ENCODE data around the gene TTLL11. TPM values are rescaled to one million over a fixed set of nuclear protein-coding genes. Genes with fewer than 3 reads are reported as not detected.

Gene TTLL11
- total RNA-seq, 1 donor, result 1.0 TPM

GRCh38 chr9:121839726-121840500, 253.2 kb downstream of the TTLL11 start:
- H3K4me3 ChIP-seq (ENCODE audit: low read length), result no peak overlapping the region
- no peaks in the 10 kb centered on the region for H3K27me3 ChIP-seq (ENCODE audit: insufficient read depth, low read length)
- no peaks in the 10 kb centered on the region for H3K4me1 ChIP-seq (ENCODE audit: insufficient read depth, low read length)
- no peaks in the 10 kb centered on the region for H3K9me3 ChIP-seq (ENCODE audit: low read depth, low read length)

GRCh38 chr9:121838746-121839669, 254.1 kb downstream of the TTLL11 start:
- H3K27me3 ChIP-seq (ENCODE audit: insufficient read depth, low read length), result no peaks in the 10 kb centered on the region
- H3K4me3 ChIP-seq (ENCODE audit: low read length), result no peak overlapping the region
- H3K4me1 ChIP-seq (ENCODE audit: insufficient read depth, low read length), result no peaks in the 10 kb centered on the region
- H3K9me3 ChIP-seq (ENCODE audit: low read depth, low read length), result no peaks in the 10 kb centered on the region

GRCh38 chr9:121837113-121837961, 255.8 kb downstream of the TTLL11 start:
- H3K4me1 ChIP-seq (ENCODE audit: insufficient read depth, low read length), result no peaks in the 10 kb centered on the region
- H3K27me3 ChIP-seq (ENCODE audit: insufficient read depth, low read length), result no peaks in the 10 kb centered on the region
- H3K4me3 ChIP-seq (ENCODE audit: low read length), result no peak overlapping the region
- H3K9me3 ChIP-seq (ENCODE audit: low read depth, low read length), result no peaks in the 10 kb centered on the region

- Histone ChIP-seq H3K4me1 (ENCODE audit: insufficient read depth, low read length) (no peaks in the 10 kb centered on the region), H3K27me3 (ENCODE audit: insufficient read depth, low read length) (no peaks in the 10 kb centered on the region), H3K9me3 (ENCODE audit: low read depth, low read length) (no peaks in the 10 kb centered on the region), H3K4me3 (ENCODE audit: low read length) (no peak overlapping the region)
These were observed 256.7 kb downstream of the TTLL11 start for GRCh38 chr9:121836366-121836885.

GRCh38 chr9:121835587-121836365, 257.3 kb downstream of the TTLL11 start:
- H3K4me3 ChIP-seq (ENCODE audit: low read length), result no peak overlapping the region
- H3K9me3 ChIP-seq (ENCODE audit: low read depth, low read length), result no peaks in the 10 kb centered on the region
- no peaks in the 10 kb centered on the region for H3K4me1 ChIP-seq (ENCODE audit: insufficient read depth, low read length)
- no peaks in the 10 kb centered on the region for H3K27me3 ChIP-seq (ENCODE audit: insufficient read depth, low read length)

- H3K4me3 ChIP-seq (ENCODE audit: low read length), result no peak overlapping the region
- no peaks in the 10 kb centered on the region for H3K4me1 ChIP-seq (ENCODE audit: insufficient read depth, low read length)
- H3K27me3 ChIP-seq (ENCODE audit: insufficient read depth, low read length), result no peaks in the 10 kb centered on the region
- H3K9me3 ChIP-seq (ENCODE audit: low read depth, low read length), result no peaks in the 10 kb centered on the region
These were observed 260.0 kb downstream of the TTLL11 start for GRCh38 chr9:121833061-121833460.

- no peaks in the 10 kb centered on the region for H3K27me3 ChIP-seq (ENCODE audit: insufficient read depth, low read length)
- no peak overlapping the region for H3K4me3 ChIP-seq (ENCODE audit: low read length)
- H3K9me3 ChIP-seq (ENCODE audit: low read depth, low read length), result no peaks in the 10 kb centered on the region
- H3K4me1 ChIP-seq (ENCODE audit: insufficient read depth, low read length), result no peaks in the 10 kb centered on the region
These were observed 261.2 kb downstream of the TTLL11 start for GRCh38 chr9:121831869-121832268.

GRCh38 chr9:121830441-121831140, 262.5 kb downstream of the TTLL11 start:
- Histone ChIP-seq H3K4me1 (ENCODE audit: insufficient read depth, low read length) (no peaks in the 10 kb centered on the region), H3K9me3 (ENCODE audit: low read depth, low read length) (no peaks in the 10 kb centered on the region), H3K27me3 (ENCODE audit: insufficient read depth, low read length) (no peaks in the 10 kb centered on the region), H3K4me3 (ENCODE audit: low read length) (no peak overlapping the region)

- H3K27me3 ChIP-seq (ENCODE audit: insufficient read depth, low read length), result no peaks in the 10 kb centered on the region
- H3K9me3 ChIP-seq (ENCODE audit: low read depth, low read length), result no peaks in the 10 kb centered on the region
- H3K4me1 ChIP-seq (ENCODE audit: insufficient read depth, low read length), result no peaks in the 10 kb centered on the region
- no peak overlapping the region for H3K4me3 ChIP-seq (ENCODE audit: low read length)
These were observed 265.7 kb downstream of the TTLL11 start for GRCh38 chr9:121827251-121827967.

- no peaks in the 10 kb centered on the region for H3K9me3 ChIP-seq (ENCODE audit: low read depth, low read length)
- H3K4me1 ChIP-seq (ENCODE audit: insufficient read depth, low read length), result no peaks in the 10 kb centered on the region
- H3K4me3 ChIP-seq (ENCODE audit: low read length), result no peak overlapping the region
- H3K27me3 ChIP-seq (ENCODE audit: insufficient read depth, low read length), result no peaks in the 10 kb centered on the region
These were observed 266.4 kb downstream of the TTLL11 start for GRCh38 chr9:121826711-121827110.

- H3K9me3 ChIP-seq (ENCODE audit: low read depth, low read length), result no peaks in the 10 kb centered on the region
- H3K4me1 ChIP-seq (ENCODE audit: insufficient read depth, low read length), result no peaks in the 10 kb centered on the region
- no peaks in the 10 kb centered on the region for H3K27me3 ChIP-seq (ENCODE audit: insufficient read depth, low read length)
- no peak overlapping the region for H3K4me3 ChIP-seq (ENCODE audit: low read length)
These were observed 267.9 kb downstream of the TTLL11 start for GRCh38 chr9:121825031-121825691.

GRCh38 chr9:121824651-121825030, 268.5 kb downstream of the TTLL11 start:
- no peaks in the 10 kb centered on the region for H3K27me3 ChIP-seq (ENCODE audit: insufficient read depth, low read length)
- no peaks in the 10 kb centered on the region for H3K9me3 ChIP-seq (ENCODE audit: low read depth, low read length)
- H3K4me3 ChIP-seq (ENCODE audit: low read length), result no peak overlapping the region
- no peaks in the 10 kb centered on the region for H3K4me1 ChIP-seq (ENCODE audit: insufficient read depth, low read length)
